Measurements from ENCODE around the gene EIF4A2.

DNA sequence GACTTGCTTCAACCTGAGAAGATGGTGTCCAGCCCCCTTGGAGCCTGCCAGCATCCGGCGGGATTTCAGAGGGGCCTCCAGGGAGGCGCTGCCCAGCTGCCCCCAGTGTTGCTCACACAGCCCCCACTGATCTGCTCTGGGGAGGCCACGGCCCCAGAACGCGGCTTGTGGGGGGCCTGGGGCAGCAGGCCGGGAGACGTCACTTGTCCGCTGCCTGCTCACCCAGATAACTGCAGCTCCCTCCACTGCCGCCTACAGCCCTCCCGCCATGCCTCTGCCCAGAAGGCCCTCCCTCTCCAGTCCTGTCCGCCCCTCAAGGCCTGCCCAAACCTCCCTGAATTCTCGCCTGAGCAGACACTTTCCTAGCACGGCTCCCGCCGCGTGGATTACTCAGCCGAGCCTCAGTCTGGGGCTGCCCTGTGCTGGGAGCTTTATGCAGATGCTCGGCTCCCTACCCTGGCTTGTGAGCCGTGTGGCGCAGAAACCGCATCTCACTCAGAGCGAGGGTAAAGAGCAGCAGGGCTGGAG lies 42.0 kb downstream of the EIF4A2 start:
- TF ChIP-seq YY1 (IDR thresholded peaks at IDR 0.05; ENCODE audit: insufficient read depth, insufficient read length) (no peak), SUZ12 (IDR thresholded peaks at IDR 0.05; ENCODE audit: extremely low read depth, insufficient read depth, insufficient read length) (no peak)

Measured in NT2/D1 (cell line).